IgD-negative memory B cell (primary cell): Measurements from ENCODE around the gene NDUFAF5. TPM values are rescaled to one million over a fixed set of nuclear protein-coding genes. Genes with fewer than 3 reads are reported as not detected.
"Not testable (repeated sequence)": the region's sequence is repeated elsewhere in the genome, so short reads cannot be mapped to it uniquely, and the experiment has no call there.

ENCODE experiments used
- H3K27ac Mint-ChIP-seq, 3 donors: one replicate each; pipeline ENCODE4 v1.8.0; 2020 to 2022; ENCODE audit warnings: mild to moderate bottlenecking in 3 of 3, mixed read lengths in 3 of 3, moderate library complexity in 1 of 3
- H3K27me3 Mint-ChIP-seq: one replicate; pipeline ENCODE4 v1.8.0; 2021; ENCODE audit warnings: mixed read lengths
- H3K36me3 Mint-ChIP-seq: one replicate; pipeline ENCODE4 v1.8.0; 2020; ENCODE audit warnings: mild to moderate bottlenecking, mixed read lengths
- H3K4me1 Mint-ChIP-seq, 3 donors: one replicate each; pipeline ENCODE4 v1.8.0; 2020 to 2022; ENCODE audit warnings: mixed read lengths in 3 of 3, mild to moderate bottlenecking in 1 of 3
- H3K4me3 Mint-ChIP-seq, 4 donors: one replicate each; pipeline ENCODE4 v1.8.0; 2020 to 2022; ENCODE audit warnings: mild to moderate bottlenecking in 4 of 4, mixed read lengths in 4 of 4, moderate library complexity in 3 of 4
- H3K9me3 Mint-ChIP-seq, 3 donors: one replicate each; pipeline ENCODE4 v1.8.0; 2020 to 2021; ENCODE audit warnings: mixed read lengths in 3 of 3, mild to moderate bottlenecking in 1 of 3
- polyA plus RNA-seq: library from polyadenylated mRNA; unstranded; fragments of 300-500 nt; fragmentation: Illumina TruSeq; gene quantifications from one replicate; pipeline ENCODE4 v1.2.3, GENCODE V29; 2021

Gene NDUFAF5
- polyA plus RNA-seq, 1 donor from 2014 or later = 9.1 TPM

- H3K9me3 Mint-ChIP-seq, H3K27me3 Mint-ChIP-seq: not testable (repeated sequence)
Measured at GRCh38 chr20:13760451-13760946, 24.3 kb upstream of the NDUFAF5 start.

GRCh38 chr20:13765299-13765698 lies 19.5 kb upstream of the NDUFAF5 start:
- peaks cover 1 to 13% (median 7%) of the 10 kb centered on the region in 3 donors for H3K9me3 Mint-ChIP-seq
- H3K27me3 Mint-ChIP-seq = no peaks in the 10 kb centered on the region
- H3K36me3 Mint-ChIP-seq = peaks cover 20% of the 10 kb centered on the region
- H3K4me3 Mint-ChIP-seq = no peak overlapping the region
- peaks cover 0 to 3% (median 0%) of the 10 kb centered on the region in 3 donors for H3K4me1 Mint-ChIP-seq
- no peak overlapping the region for H3K27ac Mint-ChIP-seq

More at GRCh38 chr20:13760451-13760946, 24.3 kb upstream of the NDUFAF5 start:
- not testable (repeated sequence) for H3K4me1 Mint-ChIP-seq, H3K27ac Mint-ChIP-seq, H3K4me3 Mint-ChIP-seq
- peaks cover 12% of the 10 kb centered on the region for H3K36me3 Mint-ChIP-seq

- Mint-ChIP-seq H3K4me1 (peaks cover 0 to 3% (median 0%) of the 10 kb centered on the region in 3 donors), H3K9me3 (peaks cover 1 to 13% (median 7%) of the 10 kb centered on the region in 3 donors), H3K27ac (no peak overlapping the region), H3K27me3 (no peaks in the 10 kb centered on the region), H3K4me3 (no peak overlapping the region), H3K36me3 (peaks cover 19% of the 10 kb centered on the region)
Measured at GRCh38 chr20:13765868-13766416, 18.9 kb upstream of the NDUFAF5 start.

GRCh38 chr20:13770141-13770540 lies 14.7 kb upstream of the NDUFAF5 start:
- Mint-ChIP-seq H3K4me3 (no peak overlapping the region), H3K27me3 (no peaks in the 10 kb centered on the region), H3K4me1 (peaks cover 0 to 4% (median 0%) of the 10 kb centered on the region in 3 donors), H3K36me3 (peaks cover 15% of the 10 kb centered on the region), H3K27ac (no peak overlapping the region), H3K9me3 (peaks cover 1 to 13% (median 7%) of the 10 kb centered on the region in 3 donors)

- no peak overlapping the region for H3K27ac Mint-ChIP-seq
- peaks cover 1% of the 10 kb centered on the region for H3K36me3 Mint-ChIP-seq
- no peak overlapping the region for H3K4me3 Mint-ChIP-seq
- no peaks in the 10 kb centered on the region for H3K27me3 Mint-ChIP-seq
- H3K4me1 Mint-ChIP-seq = peaks cover 5 to 7% (median 5%) of the 10 kb centered on the region in 3 donors
- peaks cover 0 to 2% (median 0%) of the 10 kb centered on the region in 3 donors for H3K9me3 Mint-ChIP-seq
Measured at GRCh38 chr20:13771853-13772453, 12.9 kb upstream of the NDUFAF5 start.

- Mint-ChIP-seq H3K9me3 (no peaks in the 10 kb centered on the region), H3K36me3 (no peaks in the 10 kb centered on the region), H3K4me1 (peaks cover 8 to 11% (median 10%) of the 10 kb centered on the region in 3 donors), H3K4me3 (no peak overlapping the region), H3K27ac (peak overlapping the region in 1 of 3 donors; percentile 35), H3K27me3 (no peaks in the 10 kb centered on the region)
Measured at GRCh38 chr20:13772529-13772928, 12.3 kb upstream of the NDUFAF5 start.

- no peaks in the 10 kb centered on the region for H3K36me3 Mint-ChIP-seq
- H3K27me3 Mint-ChIP-seq = no peaks in the 10 kb centered on the region
- no peak overlapping the region for H3K27ac Mint-ChIP-seq
- H3K4me1 Mint-ChIP-seq = peaks cover 22 to 33% (median 22%) of the 10 kb centered on the region in 3 donors
- no peaks in the 10 kb centered on the region for H3K9me3 Mint-ChIP-seq
- H3K4me3 Mint-ChIP-seq = peak overlapping the region in 1 of 4 donors; percentile 0
Measured at GRCh38 chr20:13775867-13776266, 9.0 kb upstream of the NDUFAF5 start.

- Mint-ChIP-seq H3K36me3 (no peaks in the 10 kb centered on the region), H3K9me3 (no peaks in the 10 kb centered on the region), H3K4me3 (peak overlapping the region in 1 of 4 donors; percentile 39), H3K4me1 (peaks cover 22 to 34% (median 23%) of the 10 kb centered on the region in 3 donors), H3K27ac (peak overlapping the region in 1 of 3 donors; percentile 6), H3K27me3 (no peaks in the 10 kb centered on the region)
Measured at GRCh38 chr20:13777171-13777601, 7.6 kb upstream of the NDUFAF5 start.

- Mint-ChIP-seq H3K27me3 (no peaks in the 10 kb centered on the region), H3K4me3 (peak overlapping the region in 2 of 4 donors; percentile 6 to 82), H3K9me3 (no peaks in the 10 kb centered on the region), H3K36me3 (peaks cover 3% of the 10 kb centered on the region), H3K27ac (no peak overlapping the region), H3K4me1 (peaks cover 22 to 34% (median 33%) of the 10 kb centered on the region in 3 donors)
Measured at GRCh38 chr20:13778827-13779226, 6.0 kb upstream of the NDUFAF5 start.

GRCh38 chr20:13783528-13783927 lies 1.3 kb upstream of the NDUFAF5 start:
- Mint-ChIP-seq H3K9me3 (no peaks in the 10 kb centered on the region), H3K27me3 (no peaks in the 10 kb centered on the region), H3K36me3 (peaks cover 3% of the 10 kb centered on the region), H3K27ac (no peak overlapping the region), H3K4me3 (peak overlapping the region in 3 of 4 donors; percentile 12 to 42 (median 33)), H3K4me1 (peaks cover 32 to 54% (median 37%) of the 10 kb centered on the region in 3 donors)

GRCh38 chr20:13784271-13784892 lies 446 bp upstream of the NDUFAF5 start:
- H3K27ac Mint-ChIP-seq = peak overlapping the region; percentile 61 to 99 (median 93)
- H3K36me3 Mint-ChIP-seq = peaks cover 3% of the 10 kb centered on the region
- H3K27me3 Mint-ChIP-seq = no peaks in the 10 kb centered on the region
- peaks cover 30 to 50% (median 34%) of the 10 kb centered on the region in 3 donors for H3K4me1 Mint-ChIP-seq
- H3K9me3 Mint-ChIP-seq = no peaks in the 10 kb centered on the region
- peak overlapping the region; percentile 84 to 100 (median 98) for H3K4me3 Mint-ChIP-seq

GRCh38 chr20:13786143-13786828 lies 1.5 kb downstream of the NDUFAF5 start:
- Mint-ChIP-seq H3K27ac (peak overlapping the region; percentile 61 to 93 (median 72)), H3K27me3 (no peaks in the 10 kb centered on the region), H3K36me3 (peaks cover 3% of the 10 kb centered on the region), H3K4me1 (peaks cover 24 to 42% (median 28%) of the 10 kb centered on the region in 3 donors), H3K9me3 (no peaks in the 10 kb centered on the region), H3K4me3 (peak overlapping the region; percentile 80 to 100 (median 90))

- Mint-ChIP-seq H3K4me3 (peak overlapping the region in 1 of 4 donors; percentile 12), H3K36me3 (no peaks in the 10 kb centered on the region), H3K27ac (peak overlapping the region in 2 of 3 donors; percentile 2 to 74), H3K4me1 (peaks cover 26 to 36% (median 28%) of the 10 kb centered on the region in 3 donors), H3K9me3 (no peaks in the 10 kb centered on the region), H3K27me3 (no peaks in the 10 kb centered on the region)
Measured at GRCh38 chr20:13788167-13788834, 3.5 kb downstream of the NDUFAF5 start.

GRCh38 chr20:13790708-13791107 lies 5.9 kb downstream of the NDUFAF5 start:
- Mint-ChIP-seq H3K4me3 (peak overlapping the region in 1 of 4 donors; percentile 43), H3K9me3 (no peaks in the 10 kb centered on the region), H3K36me3 (peaks cover 2% of the 10 kb centered on the region), H3K27me3 (no peaks in the 10 kb centered on the region), H3K4me1 (peaks cover 18 to 23% (median 21%) of the 10 kb centered on the region in 3 donors), H3K27ac (no peak overlapping the region)
